Uterus (tissue), 2 donors: ENCODE results near the gene KCNG1.

Experiments used
- CTCF ChIP-seq, 4 experiments: fragments of 200-600 bp in 2 of 4; fragments of 450-650 bp in 2 of 4; sonication (generic) in 2 of 4; IDR thresholded peaks; one replicate each; pipeline ENCODE4 v1.5.1; 2016 to 2019; ENCODE audit warnings: antibody characterized with exemption in 4 of 4, mild to moderate bottlenecking in 2 of 4, moderate library complexity in 1 of 4
- POLR2A ChIP-seq, 2 donors: fragments of 450-650 bp; IDR thresholded peaks; one replicate each; pipeline ENCODE4 v1.6.1; 2016; ENCODE audit warnings: antibody characterized with exemption in 2 of 2, mild to moderate bottlenecking in 1 of 2, moderate library complexity in 1 of 2

GRCh38 chr20:51023617-51024155 is 779 bp upstream of the KCNG1 start:
- no peak for TF ChIP-seq CTCF (IDR thresholded peaks at IDR 0.05)
- no peak for TF ChIP-seq POLR2A (IDR thresholded peaks at IDR 0.05)
